NCI-H2171 (cell line): ENCODE data around the gene TMOD1.

Experiments
- DNase-seq: peaks from one replicate; lab custom pipeline; 2025; lab: John Stamatoyannopoulos, UW

Gene TMOD1

GRCh38 chr9:97638666-97639065 lies 137.2 kb downstream of the TMOD1 start:
- DNase-seq, result no peak

DNA sequence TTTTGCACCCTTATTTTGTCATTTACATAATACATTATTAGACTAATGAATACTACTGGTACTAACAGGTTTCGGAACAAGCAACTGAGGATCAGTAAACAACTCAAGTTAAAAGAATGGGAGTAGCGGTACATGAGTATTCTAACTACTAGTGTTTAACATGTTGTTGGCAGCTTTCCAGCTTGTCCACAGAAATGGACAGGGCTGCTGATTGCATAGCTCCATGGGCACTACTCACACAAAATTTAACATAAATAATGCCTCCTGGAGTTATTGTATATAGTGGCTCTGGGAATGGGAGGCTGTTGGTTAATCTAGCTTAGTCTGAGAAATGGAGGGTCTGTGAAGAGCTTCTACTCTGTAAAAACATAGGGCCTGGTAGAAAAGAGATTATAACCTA lies 138.9 kb downstream of the TMOD1 start:
- DNase-seq, result no peak

- DNase-seq, result no peak
Observed at GRCh38 chr9:97645720-97646119, 144.3 kb downstream of the TMOD1 start.

GRCh38 chr9:97647996-97648395 lies 146.5 kb downstream of the TMOD1 start:
- DNase-seq, result no peak
